ENCODE results near the gene MYL7.

DNA sequence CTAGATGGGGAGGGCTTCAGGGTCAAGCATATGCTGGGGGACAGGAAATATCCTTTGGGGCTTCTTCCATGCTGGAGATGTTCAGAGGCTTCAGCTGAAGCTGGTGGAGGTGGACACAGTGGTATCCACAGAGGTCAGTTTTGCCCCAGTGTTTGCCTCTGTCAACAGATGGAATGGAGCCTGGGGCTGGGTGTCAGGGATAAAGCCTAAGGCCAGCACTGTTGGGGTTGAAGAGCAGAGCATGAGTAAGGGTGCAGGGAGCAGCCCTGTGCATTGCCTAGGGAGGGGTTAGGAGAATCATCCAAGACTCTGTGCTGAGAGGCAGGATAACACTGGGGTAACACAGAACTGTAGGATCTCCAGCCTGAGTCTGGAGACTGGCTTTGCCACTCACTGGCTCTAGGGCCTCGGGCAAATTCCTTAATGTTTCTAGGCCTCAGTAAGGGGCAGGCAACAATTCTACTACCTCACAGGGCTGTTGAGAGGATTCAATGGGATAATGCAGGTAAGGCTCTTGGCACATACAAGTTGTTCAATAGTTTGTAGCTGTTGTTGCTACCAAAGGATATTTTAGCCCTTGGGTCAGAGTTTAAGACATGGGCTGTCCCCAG is 21.8 kb upstream of the MYL7 start:
- TF ChIP-seq, protein P1, sequence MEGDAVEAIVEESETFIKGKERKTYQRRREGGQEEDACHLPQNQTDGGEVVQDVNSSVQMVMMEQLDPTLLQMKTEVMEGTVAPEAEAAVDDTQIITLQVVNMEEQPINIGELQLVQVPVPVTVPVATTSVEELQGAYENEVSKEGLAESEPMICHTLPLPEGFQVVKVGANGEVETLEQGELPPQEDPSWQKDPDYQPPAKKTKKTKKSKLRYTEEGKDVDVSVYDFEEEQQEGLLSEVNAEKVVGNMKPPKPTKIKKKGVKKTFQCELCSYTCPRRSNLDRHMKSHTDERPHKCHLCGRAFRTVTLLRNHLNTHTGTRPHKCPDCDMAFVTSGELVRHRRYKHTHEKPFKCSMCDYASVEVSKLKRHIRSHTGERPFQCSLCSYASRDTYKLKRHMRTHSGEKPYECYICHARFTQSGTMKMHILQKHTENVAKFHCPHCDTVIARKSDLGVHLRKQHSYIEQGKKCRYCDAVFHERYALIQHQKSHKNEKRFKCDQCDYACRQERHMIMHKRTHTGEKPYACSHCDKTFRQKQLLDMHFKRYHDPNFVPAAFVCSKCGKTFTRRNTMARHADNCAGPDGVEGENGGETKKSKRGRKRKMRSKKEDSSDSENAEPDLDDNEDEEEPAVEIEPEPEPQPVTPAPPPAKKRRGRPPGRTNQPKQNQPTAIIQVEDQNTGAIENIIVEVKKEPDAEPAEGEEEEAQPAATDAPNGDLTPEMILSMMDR (IDR thresholded peaks at IDR 0.05), result no peak
- TF ChIP-seq POLR2A (IDR thresholded peaks at IDR 0.05), result no peak

Measured in thyroid gland (tissue), 4 donors.